Lower lobe of right lung (tissue), 2 donors: ENCODE results near the gene SPHK2. TPM values are rescaled to one million over a fixed set of nuclear protein-coding genes. Genes with fewer than 3 reads are reported as not detected.

Source experiments
- ATAC-seq, 2 donors: fragments of 200-7000 bp; cut with Tn5 transposase; one replicate each; pipeline ENCODE4 v1.9.1; 2020 to 2022; ENCODE audit warnings: mild to moderate bottlenecking in 2 of 2, moderate library complexity in 2 of 2
- DNase-seq: peaks from one replicate; pipeline ENCODE4 v3.0.0-alpha.2; 2020
- H3K27ac ChIP-seq: fragments of 200-600 bp; one replicate; pipeline ENCODE4 v1.8.0; 2022
- H3K27me3 ChIP-seq: fragments of 200-600 bp; one replicate; pipeline ENCODE4 v1.8.0; 2022; ENCODE audit warnings: low read depth
- H3K36me3 ChIP-seq: fragments of 200-600 bp; one replicate; pipeline ENCODE4 v1.8.0; 2022; ENCODE audit warnings: mild to moderate bottlenecking
- H3K4me1 ChIP-seq: fragments of 200-600 bp; one replicate; pipeline ENCODE4 v1.8.0; 2022
- H3K4me3 ChIP-seq: fragments of 200-600 bp; one replicate; pipeline ENCODE4 v1.8.0; 2022; ENCODE audit warnings: mild to moderate bottlenecking
- H3K9me3 ChIP-seq: fragments of 200-600 bp; one replicate; pipeline ENCODE4 v1.8.0; 2022
- CTCF ChIP-seq: fragments of 200-600 bp; IDR thresholded peaks from one replicate; pipeline ENCODE4 v1.8.0; 2022; ENCODE audit warnings: antibody characterized with exemption, mild to moderate bottlenecking
- intact Hi-C: fragments of 100-400 bp; cut with DNase I; formaldehyde crosslinking; loops from one replicate; pipeline ENCODE4 v1.11.0; 2022
- total RNA-seq: library from RNA; stranded (reverse); fragmentation: NEBNext Ultra II Directional; extraction: Animal tissue kit (Norgen Biotek cat#: 25700); gene quantifications from one replicate; pipeline ENCODE4 v1.2.1, GENCODE V29; 2021
- donor health status: DM: no; HTN: yes; CAD: no; lungs with severe emphysema.

SPHK2 gene
- total RNA-seq, 1 donor from 2014 or later: 23.8 TPM

GRCh38 chr19:48638831-48639381 lies 19.6 kb downstream of the SPHK2 start:
- Histone ChIP-seq H3K36me3 (no peaks in the 10 kb centered on the region), H3K27me3 (no peaks in the 10 kb centered on the region), H3K27ac (peak overlapping the region; percentile 96), H3K4me3 (peak overlapping the region; percentile 84), H3K9me3 (no peaks in the 10 kb centered on the region), H3K4me1 (peaks cover 33% of the 10 kb centered on the region)
- DNase-seq (no peak), ATAC-seq (no peak)
- intact Hi-C loops: no loop called here
- TF ChIP-seq CTCF: no peak

- no peaks in the 10 kb centered on the region for H3K27me3 ChIP-seq
- peaks cover 28% of the 10 kb centered on the region for H3K4me1 ChIP-seq
- no peak overlapping the region for H3K27ac ChIP-seq
- H3K36me3 ChIP-seq: no peaks in the 10 kb centered on the region
- intact Hi-C loops: no loop called here
- no peak overlapping the region for H3K4me3 ChIP-seq
- TF ChIP-seq CTCF: no peak
- DNase-seq: no peak
- H3K9me3 ChIP-seq: no peaks in the 10 kb centered on the region
- ATAC-seq: no peak
These were observed 20.4 kb downstream of the SPHK2 start for GRCh38 chr19:48639483-48640375.

- Histone ChIP-seq H3K36me3 (no peaks in the 10 kb centered on the region), H3K4me3 (no peak overlapping the region), H3K27me3 (no peaks in the 10 kb centered on the region), H3K9me3 (no peaks in the 10 kb centered on the region), H3K4me1 (peaks cover 24% of the 10 kb centered on the region), H3K27ac (no peak overlapping the region)
- intact Hi-C loops: no loop called here
- ATAC-seq: no peak
- DNase-seq: no peak
- no peak for TF ChIP-seq CTCF
These were observed 22.5 kb downstream of the SPHK2 start for GRCh38 chr19:48641850-48642249.

- intact Hi-C loops: no loop called here
- no peaks in the 10 kb centered on the region for H3K36me3 ChIP-seq
- DNase-seq (no peak), ATAC-seq (no peak)
- H3K27ac ChIP-seq: no peak overlapping the region
- no peak overlapping the region for H3K4me3 ChIP-seq
- no peaks in the 10 kb centered on the region for H3K27me3 ChIP-seq
- no peak for TF ChIP-seq CTCF
- peaks cover 28% of the 10 kb centered on the region for H3K4me1 ChIP-seq
- no peaks in the 10 kb centered on the region for H3K9me3 ChIP-seq
These were observed 23.6 kb downstream of the SPHK2 start for GRCh38 chr19:48642862-48643261.

- intact Hi-C loops: no loop called here
- H3K4me3 ChIP-seq: peak overlapping the region; percentile 63
These were observed 25.0 kb downstream of the SPHK2 start for GRCh38 chr19:48644355-48644754.

More at GRCh38 chr19:48644355-48644754, 25.0 kb downstream of the SPHK2 start:
- no peak overlapping the region for H3K27ac ChIP-seq
- ATAC-seq (no peak), DNase-seq (no peak)
- peaks cover 19% of the 10 kb centered on the region for H3K4me1 ChIP-seq
- no peaks in the 10 kb centered on the region for H3K36me3 ChIP-seq
- TF ChIP-seq CTCF: no peak
- H3K9me3 ChIP-seq: no peaks in the 10 kb centered on the region
- H3K27me3 ChIP-seq: no peaks in the 10 kb centered on the region
